ENCODE data around the gene CDKN2C. TPM values are rescaled to one million over a fixed set of nuclear protein-coding genes. Genes with fewer than 3 reads are reported as not detected.
"Not testable (repeated sequence)": the region's sequence is repeated elsewhere in the genome, so short reads cannot be mapped to it uniquely, and the experiment has no call there.

CDKN2C gene
- total RNA-seq, 6 experiments from 2014 or later, result 13.1 to 26.7 (median 24.9) TPM

- Mint-ChIP-seq H3K27me3 (ENCODE audit: insufficient read depth) (no peaks in the 10 kb centered on the region), H3K4me1 (ENCODE audit: low read depth) (peaks cover 12% of the 10 kb centered on the region), H3K9me3 (no peaks in the 10 kb centered on the region), H3K36me3 (ENCODE audit: low read depth) (no peaks in the 10 kb centered on the region), H3K4me3 (no peak overlapping the region), H3K27ac (no peak overlapping the region)
- TF ChIP-seq CTCF (IDR thresholded peaks at IDR 0.05), result no peak
- no peak for DNase-seq
Measured at GRCh38 chr1:50930193-50930592, 39.9 kb upstream of the CDKN2C start.

GRCh38 chr1:50930965-50931737 lies 38.9 kb upstream of the CDKN2C start:
- no peak for DNase-seq
- peaks cover 21% of the 10 kb centered on the region for H3K4me1 Mint-ChIP-seq (ENCODE audit: low read depth)
- H3K4me3 Mint-ChIP-seq, result no peak overlapping the region
- H3K9me3 Mint-ChIP-seq, result no peaks in the 10 kb centered on the region
- no peaks in the 10 kb centered on the region for H3K36me3 Mint-ChIP-seq (ENCODE audit: low read depth)
- no peak overlapping the region for H3K27ac Mint-ChIP-seq
- H3K27me3 Mint-ChIP-seq (ENCODE audit: insufficient read depth), result no peaks in the 10 kb centered on the region
- TF ChIP-seq CTCF (IDR thresholded peaks at IDR 0.05), result no peak

GRCh38 chr1:50932043-50932442 lies 38.0 kb upstream of the CDKN2C start:
- DNase-seq; H3K4me3 Mint-ChIP-seq; H3K27me3 Mint-ChIP-seq (ENCODE audit: insufficient read depth); H3K27ac Mint-ChIP-seq; H3K36me3 Mint-ChIP-seq (ENCODE audit: low read depth); H3K9me3 Mint-ChIP-seq: not testable (repeated sequence)
- H3K4me1 Mint-ChIP-seq (ENCODE audit: low read depth), result peaks cover 28% of the 10 kb centered on the region

GRCh38 chr1:50933770-50934169 lies 36.3 kb upstream of the CDKN2C start:
- H3K27ac Mint-ChIP-seq; H3K27me3 Mint-ChIP-seq (ENCODE audit: insufficient read depth); DNase-seq; H3K36me3 Mint-ChIP-seq (ENCODE audit: low read depth); H3K9me3 Mint-ChIP-seq; H3K4me3 Mint-ChIP-seq: not testable (repeated sequence)
- peaks cover 28% of the 10 kb centered on the region for H3K4me1 Mint-ChIP-seq (ENCODE audit: low read depth)

- no peaks in the 10 kb centered on the region for H3K9me3 Mint-ChIP-seq
- no peaks in the 10 kb centered on the region; the same call in 1 of the 2 replicates for H3K27me3 Mint-ChIP-seq (ENCODE audit: insufficient read depth)
- DNase-seq, result no peak
- no peak overlapping the region for H3K4me3 Mint-ChIP-seq
- no peak overlapping the region for H3K27ac Mint-ChIP-seq
- no peaks in the 10 kb centered on the region for H3K36me3 Mint-ChIP-seq (ENCODE audit: low read depth)
- peaks cover 26% of the 10 kb centered on the region for H3K4me1 Mint-ChIP-seq (ENCODE audit: low read depth)
- TF ChIP-seq CTCF (IDR thresholded peaks at IDR 0.05), result no peak
Measured at GRCh38 chr1:50934838-50935237, 35.2 kb upstream of the CDKN2C start.

GRCh38 chr1:50935276-50935675 lies 34.8 kb upstream of the CDKN2C start:
- not testable (repeated sequence) for H3K9me3 Mint-ChIP-seq; DNase-seq; H3K36me3 Mint-ChIP-seq (ENCODE audit: low read depth); H3K27me3 Mint-ChIP-seq (ENCODE audit: insufficient read depth); H3K27ac Mint-ChIP-seq; H3K4me3 Mint-ChIP-seq
- peaks cover 22% of the 10 kb centered on the region for H3K4me1 Mint-ChIP-seq (ENCODE audit: low read depth)

- DNase-seq, result no peak
- Mint-ChIP-seq H3K4me3 (no peak overlapping the region), H3K36me3 (ENCODE audit: low read depth) (no peaks in the 10 kb centered on the region), H3K9me3 (no peaks in the 10 kb centered on the region), H3K4me1 (ENCODE audit: low read depth) (peaks cover 18% of the 10 kb centered on the region), H3K27ac (no peak overlapping the region), H3K27me3 (ENCODE audit: insufficient read depth) (no peaks in the 10 kb centered on the region; the same call in 1 of the 2 replicates)
- TF ChIP-seq CTCF (IDR thresholded peaks at IDR 0.05), result no peak
Measured at GRCh38 chr1:50936321-50936720, 33.7 kb upstream of the CDKN2C start.
